ENCODE results near the gene RFNG. TPM values are rescaled to one million over a fixed set of nuclear protein-coding genes. Genes with fewer than 3 reads are reported as not detected.

Gene RFNG
- total and polyA plus RNA-seq, 2 of the 4 experiments (the other 2 are of a cell fraction): 6.8 to 47.3 TPM

DNA sequence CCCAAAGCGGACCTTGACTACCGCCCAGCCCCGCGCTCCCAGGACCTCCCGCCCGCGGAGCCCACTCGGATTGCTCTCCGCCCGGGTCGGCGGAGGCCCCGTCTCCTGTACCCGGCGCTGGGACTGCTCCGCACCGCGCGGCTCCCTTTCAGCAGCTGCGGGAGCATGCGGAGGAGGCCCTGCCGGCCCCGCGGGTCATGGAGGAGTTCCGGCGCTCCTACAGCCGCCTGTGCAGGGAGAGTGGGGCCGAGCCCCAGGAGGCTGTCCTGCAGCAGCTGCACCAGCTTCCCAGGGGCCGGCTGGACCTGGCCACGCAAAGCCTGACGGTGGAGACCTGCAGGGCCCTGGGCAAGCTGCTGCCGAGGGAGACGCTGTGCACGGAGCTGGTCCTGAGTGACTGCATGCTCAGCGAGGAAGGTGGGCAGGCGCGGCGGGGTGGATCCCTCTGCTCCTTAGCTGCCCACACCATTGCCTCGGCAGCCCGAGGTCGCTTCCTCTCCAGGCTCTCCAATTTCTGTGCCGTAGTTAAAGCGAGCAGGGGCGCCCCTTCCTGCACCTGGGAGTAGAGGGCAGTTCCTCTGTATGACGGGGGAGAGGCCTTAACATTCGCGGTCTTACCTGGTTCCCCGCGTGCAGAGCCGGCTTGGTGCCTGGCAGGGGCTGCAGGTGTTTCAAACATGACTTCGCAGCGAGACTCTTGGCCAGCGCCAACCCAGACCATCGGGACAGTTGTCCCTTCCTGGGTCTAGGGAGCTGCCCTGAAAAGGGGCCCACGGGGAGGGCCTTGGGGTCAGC, 28.0 kb downstream of the RFNG start (continued):
- TF ChIP-seq MAFK (IDR thresholded peaks at IDR 0.05; ENCODE audit: low read depth, low read length): no peak
- no peak for TF ChIP-seq SMC3 (IDR thresholded peaks at IDR 0.05; ENCODE audit: low read depth, low read length)

GRCh38 chr17:82022981-82023446, 28.6 kb downstream of the RFNG start, which contains the start of gene LRRC45:
TSS of gene LRRC45 (plus strand) at chr17:82023305. CDS start at chr17:82023644, 339 bp downstream.
- H3K23ac ChIP-seq (ENCODE audit: low read depth, low read length): peak within 1 kb of the TSS; percentile 70
- peak within 1 kb of the TSS; percentile 23; the same call in 1 of the 2 replicates for H3K14ac ChIP-seq (replicated peaks; ENCODE audit: low read depth, low read length)
- H3K79me1 ChIP-seq (ENCODE audit: low read depth in 1 of 2, low read length in 2 of 2): peaks cover 12 to 46% of the 10 kb centered on the region in 2 experiments
- H4K5ac ChIP-seq (ENCODE audit: low read depth, low read length): no peak within 1 kb of the TSS
- no peak within 1 kb of the TSS for H2BK5ac ChIP-seq (ENCODE audit: low read depth, low read length, poor library complexity, severe bottlenecking)
- H3K4me1 ChIP-seq (ENCODE audit: control insufficient read depth, insufficient read depth, low read length): peaks cover 13% of the 10 kb centered on the region
- H3K9ac ChIP-seq (ENCODE audit: low read depth, low read length): peak within 1 kb of the TSS; percentile 81
- peak; percentile 99 for DNase-seq
- in situ Hi-C loops (cut with MboI; ENCODE audit: low sequenced_read_pairs) (no loop called here), intact Hi-C loops (cut with micrococcal nuclease) (loop anchor here (2.0 kb wide), 1 partner anchor 150 kb away; no protein-coding TSS in a partner anchor), dilution Hi-C loops (cut with HindIII; ENCODE audit: low sequenced_read_pairs, unreplicated experiment) (no loop called here)
- peak within 1 kb of the TSS; percentile 90 for H2AK9ac ChIP-seq (replicated peaks; ENCODE audit: low read depth, low read length, poor library complexity)
- peak within 1 kb of the TSS; percentile 98 for H2AFZ ChIP-seq (replicated peaks; ENCODE audit: low read length, poor library complexity)
- ChIA-PET POLR2A (ENCODE audit: unreplicated experiment) (no interaction called here), CTCF (interaction anchor here (1.0 to 1.3 kb wide), 2 partner anchors 15 to 64 kb away, joined by 3 to 11 read pairs; partner anchors contain the start of gene DCXR)
- H4K8ac ChIP-seq (ENCODE audit: low read depth in 2 of 2, low read length in 2 of 2): peak within 1 kb of the TSS; percentile 67 to 78; a peak in 2 of 4 replicates
- BruUV-seq (replicated peaks): no TSS peak
- peak within 1 kb of the TSS; percentile 51; the same call in 1 of the 2 replicates for H3K27ac ChIP-seq (ENCODE audit: insufficient read depth, low read length)
- H2AK5ac ChIP-seq (ENCODE audit: low read depth, low read length): peak within 1 kb of the TSS; percentile 70
- no peak within 1 kb of the TSS for H3K18ac ChIP-seq (ENCODE audit: low read depth, low read length)
- no peak within 1 kb of the TSS for H2BK15ac ChIP-seq (ENCODE audit: low read depth, low read length)
- H3K56ac ChIP-seq (ENCODE audit: extremely low read depth, insufficient read depth, low read length): peak within 1 kb of the TSS; percentile 59; the same call in 1 of the 2 replicates
- no peak within 1 kb of the TSS for H2BK20ac ChIP-seq (ENCODE audit: low read depth, low read length)
- H2BK120ac ChIP-seq (ENCODE audit: low read depth, low read length): no peak within 1 kb of the TSS; the same call in 1 of the 2 replicates
- H3K9me1 ChIP-seq (ENCODE audit: insufficient read depth, low read length): no peaks in the 10 kb centered on the region
- peaks cover 24% of the 10 kb centered on the region for H4K20me1 ChIP-seq (ENCODE audit: insufficient read depth, low read length)
- 0% methylated on average over 27 of the region's 42 CpGs; no CpG with 5 or more reads in 1 of the 2 experiments for WGBS, 2 experiments (ENCODE audit: extremely low coverage in 2 of 2, insufficient read length in 1 of 2)
- peak within 1 kb of the TSS; percentile 92 for H3K4me3 ChIP-seq (ENCODE audit: insufficient read depth, low read depth, low read length)
- H3K27me3 ChIP-seq (ENCODE audit: control insufficient read depth, insufficient read depth, low read length): no peaks in the 10 kb centered on the region
- H3K36me3 ChIP-seq (ENCODE audit: control insufficient read depth, insufficient read depth, low read length): peaks cover 5% of the 10 kb centered on the region; the same call in 1 of the 2 replicates
- ATAC-seq (ENCODE audit: low read depth): peak; percentile 95
- peak within 1 kb of the TSS; percentile 99 for H3K4me2 ChIP-seq (ENCODE audit: low read depth, low read length)
- H4K91ac ChIP-seq (ENCODE audit: insufficient read depth, low read depth, low read length): peak within 1 kb of the TSS; percentile 1; the same call in 1 of the 2 replicates
- H3K9me3 ChIP-seq (ENCODE audit: control insufficient read depth, insufficient read depth, low read length): no peaks in the 10 kb centered on the region
- H3K4ac ChIP-seq (ENCODE audit: low read depth, low read length): peak within 1 kb of the TSS; percentile 64
- no peak for TF ChIP-seq BHLHE40 (IDR thresholded peaks at IDR 0.05; ENCODE audit: low read depth, low read length)
- TF ChIP-seq ELK1 (IDR thresholded peaks at IDR 0.05; ENCODE audit: borderline replicate concordance, low read depth, low read length): no peak
- peak; percentile 92; the same call in 1 of the 2 replicates for TF ChIP-seq MAZ (IDR thresholded peaks at IDR 0.05; ENCODE audit: borderline replicate concordance, low read depth, low read length)
- TF ChIP-seq SMC3 (IDR thresholded peaks at IDR 0.05; ENCODE audit: low read depth, low read length): no peak
- TF ChIP-seq CTCF (conservative IDR thresholded peaks at IDR 0.05; ENCODE audit: low read depth, low read length): no peak
- 0 out of 2 replicates have a peak, but pooled peaks have one; percentile 29 for TF ChIP-seq MXI1 (IDR thresholded peaks at IDR 0.05; ENCODE audit: borderline replicate concordance, low read depth, low read length)
- no peak for TF ChIP-seq CEBPB (IDR thresholded peaks at IDR 0.05; ENCODE audit: low read depth, low read length)
- no peak for TF ChIP-seq RFX5 (IDR thresholded peaks at IDR 0.05; ENCODE audit: low read depth, low read length)
- TF ChIP-seq RAD21 (IDR thresholded peaks at IDR 0.05; ENCODE audit: low read length): no peak
- no peak for TF ChIP-seq CHD1 (IDR thresholded peaks at IDR 0.05; ENCODE audit: low read depth, low read length)
- no peak for TF ChIP-seq POLR2A (IDR thresholded peaks at IDR 0.05; ENCODE audit: low read depth, low read length)
- no peak for TF ChIP-seq MAFK (IDR thresholded peaks at IDR 0.05; ENCODE audit: low read depth, low read length)
